ENCODE measurements around the gene SCG3. TPM values are rescaled to one million over a fixed set of nuclear protein-coding genes. Genes with fewer than 3 reads are reported as not detected.

Gene SCG3
- total RNA-seq, 1 experiment from 2014 or later, result 22.7 TPM

GRCh38 chr15:51750186-51750585, 68.9 kb downstream of the SCG3 start:
- Mint-ChIP-seq H3K36me3 (ENCODE audit: insufficient read depth in 1 of 3, low read depth in 3 of 3) (peaks cover 0 to 1% (median 0%) of the 10 kb centered on the region in 3 experiments; a peak in 1 of 7 replicates), H3K4me3 (peak overlapping the region in 1 of 2 experiments; percentile 94; a peak in 2 of 5 replicates), H3K4me1 (peaks cover 12 to 15% of the 10 kb centered on the region in 2 experiments), H3K9me3 (no peaks in the 10 kb centered on the region; a peak in 1 of 5 replicates), H3K27me3 (ENCODE audit: low read depth) (peaks cover 79% of the 10 kb centered on the region), H3K27ac (no peak overlapping the region)
- no peak overlapping the region for H4K8ac ChIP-seq (replicated peaks; ENCODE audit: insufficient read length, low read depth, low read length)
- no peak for DNase-seq
- H3K79me2 ChIP-seq (ENCODE audit: insufficient read depth, low read length), result no peaks in the 10 kb centered on the region
- no peak overlapping the region for H3K23ac ChIP-seq (ENCODE audit: insufficient read length, low read depth, low read length)
- H3K9ac ChIP-seq (ENCODE audit: extremely low read depth, insufficient read length, low read length), result no peak overlapping the region
- H3K23me2 ChIP-seq (ENCODE audit: insufficient read length, low read depth, low read length, poor library complexity, severe bottlenecking), result peaks cover 7% of the 10 kb centered on the region
- no peak overlapping the region for H2BK12ac ChIP-seq (ENCODE audit: insufficient read length, low read depth, low read length)
- peak overlapping the region; percentile 98 for H3K4me2 ChIP-seq (ENCODE audit: insufficient read depth, insufficient read length, low read length)
- no peak overlapping the region for H3T11ph ChIP-seq (ENCODE audit: low read length)
- no peak overlapping the region for H2BK120ac ChIP-seq (ENCODE audit: low read depth, low read length, poor library complexity, severe bottlenecking)
- H3K4ac ChIP-seq (ENCODE audit: low read depth, low read length), result no peak overlapping the region
- TF ChIP-seq CTCF (conservative IDR thresholded peaks at IDR 0.05), result no peak
- no peak overlapping the region for H2BK15ac ChIP-seq (ENCODE audit: low read depth, low read length)
- H3K27me3 ChIP-seq (ENCODE audit: insufficient read depth, low read length), result peaks cover 19% of the 10 kb centered on the region; the same call in 1 of the 2 replicates
- H4K5ac ChIP-seq (ENCODE audit: insufficient read length, low read depth, low read length), result no peak overlapping the region
- no peak overlapping the region for H3K18ac ChIP-seq (ENCODE audit: insufficient read length, low read depth, low read length)
- H2AFZ ChIP-seq (ENCODE audit: low read length), result no peak overlapping the region
- no peaks in the 10 kb centered on the region for H3K79me1 ChIP-seq (ENCODE audit: insufficient read depth, low read depth, low read length, poor library complexity, severe bottlenecking)
- no peak overlapping the region for H4K91ac ChIP-seq (ENCODE audit: insufficient read length, low read depth, low read length)
- H3K9me3 ChIP-seq (ENCODE audit: control insufficient read depth, low read depth, low read length), result no peaks in the 10 kb centered on the region
- WGBS (ENCODE audit: extremely low coverage, insufficient read length, low lambda C conversion rate), result no CpG with 5 or more reads among the region's 4 CpGs
- H3K14ac ChIP-seq (ENCODE audit: insufficient read depth, low read length), result no peak overlapping the region
- no peak overlapping the region for H2BK5ac ChIP-seq (ENCODE audit: insufficient read length, low read length)
- no peak overlapping the region for H3K56ac ChIP-seq (ENCODE audit: insufficient read length, low read depth, low read length)
- no peak overlapping the region for H2AK5ac ChIP-seq (ENCODE audit: insufficient read length, low read length)
- H4K20me1 ChIP-seq (ENCODE audit: control insufficient read depth, insufficient read depth, insufficient read length), result no peaks in the 10 kb centered on the region
- no peak overlapping the region for H2BK20ac ChIP-seq (ENCODE audit: low read depth, low read length, poor library complexity, severe bottlenecking)
- no peaks in the 10 kb centered on the region for H3K4me1 ChIP-seq (ENCODE audit: insufficient read depth, low read length)
- no peak overlapping the region for H3K27ac ChIP-seq (ENCODE audit: insufficient read length, low read depth, low read length)
